ENCODE data around the gene CDH4.

DNA sequence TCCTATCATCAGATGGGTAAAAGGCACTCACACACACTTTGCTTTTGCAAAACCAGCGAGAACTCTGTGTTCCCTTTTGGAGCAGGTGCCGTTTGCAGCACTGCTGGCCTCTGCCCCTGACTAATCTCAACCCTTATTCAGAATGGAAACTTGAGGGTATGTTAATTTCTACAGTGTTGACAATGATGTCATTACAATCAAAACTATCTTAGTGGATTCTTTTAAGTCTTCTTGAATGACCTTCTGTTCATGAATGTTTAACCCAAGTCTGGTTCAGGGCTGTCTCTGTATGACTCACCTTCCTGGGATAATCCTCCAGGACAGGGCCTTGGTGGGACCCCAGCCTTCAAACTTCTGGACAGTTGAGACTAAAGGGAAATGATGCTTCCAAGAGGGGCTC lies 197.9 kb downstream of the CDH4 start:
- no peak for TF ChIP-seq POLR2AphosphoS5 (IDR thresholded peaks at IDR 0.05)
- TF ChIP-seq, protein P1, sequence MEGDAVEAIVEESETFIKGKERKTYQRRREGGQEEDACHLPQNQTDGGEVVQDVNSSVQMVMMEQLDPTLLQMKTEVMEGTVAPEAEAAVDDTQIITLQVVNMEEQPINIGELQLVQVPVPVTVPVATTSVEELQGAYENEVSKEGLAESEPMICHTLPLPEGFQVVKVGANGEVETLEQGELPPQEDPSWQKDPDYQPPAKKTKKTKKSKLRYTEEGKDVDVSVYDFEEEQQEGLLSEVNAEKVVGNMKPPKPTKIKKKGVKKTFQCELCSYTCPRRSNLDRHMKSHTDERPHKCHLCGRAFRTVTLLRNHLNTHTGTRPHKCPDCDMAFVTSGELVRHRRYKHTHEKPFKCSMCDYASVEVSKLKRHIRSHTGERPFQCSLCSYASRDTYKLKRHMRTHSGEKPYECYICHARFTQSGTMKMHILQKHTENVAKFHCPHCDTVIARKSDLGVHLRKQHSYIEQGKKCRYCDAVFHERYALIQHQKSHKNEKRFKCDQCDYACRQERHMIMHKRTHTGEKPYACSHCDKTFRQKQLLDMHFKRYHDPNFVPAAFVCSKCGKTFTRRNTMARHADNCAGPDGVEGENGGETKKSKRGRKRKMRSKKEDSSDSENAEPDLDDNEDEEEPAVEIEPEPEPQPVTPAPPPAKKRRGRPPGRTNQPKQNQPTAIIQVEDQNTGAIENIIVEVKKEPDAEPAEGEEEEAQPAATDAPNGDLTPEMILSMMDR (IDR thresholded peaks at IDR 0.05) = no peak
- TF ChIP-seq POLR2A (IDR thresholded peaks at IDR 0.05) = no peak

Measured in sigmoid colon (tissue), 4 donors.